Esophagus muscularis mucosa (tissue), 4 donors: Measurements from ENCODE around the gene PARL.

Experiments used
- CTCF ChIP-seq, 3 experiments: fragments of 200-600 bp in 2 of 3; fragments of 450-650 bp in 1 of 3; sonication (generic) in 2 of 3; IDR thresholded peaks; one replicate each; pipeline ENCODE4 v1.5.1; 2017 to 2019; ENCODE audit warnings: antibody characterized with exemption in 3 of 3, mild to moderate bottlenecking in 2 of 3, moderate library complexity in 1 of 3
- EP300 ChIP-seq: sonication (generic); formaldehyde crosslinking; IDR thresholded peaks from one replicate; pipeline ENCODE4 v1.6.1; 2017; ENCODE audit warnings: antibody characterized with exemption
- POLR2A ChIP-seq: fragments of 450-650 bp; IDR thresholded peaks from one replicate; pipeline ENCODE4 v1.6.1; 2017; ENCODE audit warnings: antibody characterized with exemption, moderate library complexity, mild to moderate bottlenecking, low read depth
- POLR2AphosphoS5 ChIP-seq, 2 donors: sonication (generic); formaldehyde crosslinking; IDR thresholded peaks; one replicate each; pipeline ENCODE4 v1.6.1; 2017; ENCODE audit warnings: antibody characterized with exemption in 2 of 2

GRCh38 chr3:183892610-183893214 is 8.0 kb upstream of the PARL start:
- TF ChIP-seq CTCF (IDR thresholded peaks at IDR 0.05) (no peak), POLR2A (no peak), POLR2AphosphoS5 (IDR thresholded peaks at IDR 0.05) (no peak), EP300 (no peak)
